GM23338 (cell line): ENCODE results near the gene PPP1R3G. TPM values are rescaled to one million over a fixed set of nuclear protein-coding genes. Genes with fewer than 3 reads are reported as not detected.

Source experiments
- ATAC-seq: fragments of 200-7000 bp; cut with Tn5 transposase; 3 replicates; pipeline ENCODE4 v1.9.1; 2020
- DNase-seq: peaks from one replicate; pipeline ENCODE4 v3.0.0-alpha.2; 2015; ENCODE audit warnings: low spot score
- H2AFZ ChIP-seq: fragments of 200-600 bp; sonication (generic); 2 replicates; pipeline ENCODE4 v1.8.0; 2016; ENCODE audit warnings: antibody characterized with exemption, mild to moderate bottlenecking, moderate library complexity
- H3F3A ChIP-seq: fragments of 200-600 bp; sonication (generic); replicated peaks from 2 replicates; pipeline ENCODE4 v1.8.0; 2017; ENCODE audit warnings: antibody characterized with exemption, mixed run types, low read depth
- H3K27ac ChIP-seq: fragments of 200-600 bp; sonication (generic); 2 replicates; pipeline ENCODE4 v1.6.1; 2016; ENCODE audit warnings: low read depth
- H3K27me3 ChIP-seq: fragments of 200-600 bp; sonication (generic); 2 replicates; pipeline ENCODE4 v1.8.0; 2016; ENCODE audit warnings: mild to moderate bottlenecking, mixed run types, moderate library complexity; ENCODE audit not compliant: insufficient read depth
- H3K36me3 ChIP-seq: fragments of 200-600 bp; sonication (generic); 2 replicates; pipeline ENCODE4 v1.8.0; 2016; ENCODE audit warnings: mild to moderate bottlenecking; ENCODE audit not compliant: insufficient read depth
- H3K4me1 ChIP-seq: fragments of 200-600 bp; sonication (generic); 2 replicates; pipeline ENCODE4 v1.8.0; 2016; ENCODE audit warnings: mild to moderate bottlenecking, moderate library complexity; ENCODE audit not compliant: insufficient read depth
- H3K4me2 ChIP-seq: fragments of 200-600 bp; sonication (generic); 2 replicates; pipeline ENCODE4 v1.7.1; 2017; ENCODE audit warnings: mixed run types
- H3K4me3 ChIP-seq: fragments of 200-600 bp; sonication (generic); 2 replicates; pipeline ENCODE4 v1.6.1; 2016; ENCODE audit warnings: mixed run types
- H3K79me2 ChIP-seq: fragments of 200-600 bp; sonication (generic); replicated peaks from 2 replicates; pipeline ENCODE4 v1.8.0; 2017; ENCODE audit warnings: mild to moderate bottlenecking; ENCODE audit not compliant: insufficient read depth
- H3K9me2 ChIP-seq: fragments of 200-600 bp; sonication (generic); 2 replicates; pipeline ENCODE4 v1.8.0; 2017; ENCODE audit not compliant: insufficient read depth
- H4K20me1 ChIP-seq: fragments of 200-600 bp; sonication (generic); replicated peaks from 2 replicates; pipeline ENCODE4 v1.8.0; 2017; ENCODE audit warnings: mild to moderate bottlenecking; ENCODE audit not compliant: insufficient read depth
- H3K27ac Mint-ChIP-seq: 2 replicates; pipeline ENCODE4 v1.8.0; 2020; ENCODE audit warnings: inconsistent platforms, mild to moderate bottlenecking, moderate library complexity, mixed read lengths
- H3K27me3 Mint-ChIP-seq: 3 replicates; pipeline ENCODE4 v1.8.0; 2022; ENCODE audit warnings: low read depth, mild to moderate bottlenecking, moderate library complexity, mixed read lengths, inconsistent platforms; ENCODE audit not compliant: insufficient read depth, poor library complexity
- H3K36me3 Mint-ChIP-seq: 3 replicates; pipeline ENCODE4 v1.8.0; 2021; ENCODE audit warnings: low read depth, mild to moderate bottlenecking, inconsistent platforms, moderate library complexity, mixed read lengths
- H3K4me1 Mint-ChIP-seq: 3 replicates; pipeline ENCODE4 v1.8.0; 2020; ENCODE audit warnings: mild to moderate bottlenecking, inconsistent platforms, mixed read lengths
- H3K4me3 Mint-ChIP-seq: 3 replicates; pipeline ENCODE4 v1.8.0; 2021; ENCODE audit warnings: moderate library complexity, mild to moderate bottlenecking, inconsistent platforms, mixed read lengths
- H3K9me3 Mint-ChIP-seq: 3 replicates; pipeline ENCODE4 v1.8.0; 2020; ENCODE audit warnings: moderate library complexity, mild to moderate bottlenecking, inconsistent platforms, mixed read lengths
- CREB1 ChIP-seq: fragments of 250-450 bp; sonication (Bioruptor Pico); IDR thresholded peaks from 2 replicates; pipeline ENCODE4 v1.5.0; 2020; ENCODE audit warnings: low read depth, mild to moderate bottlenecking, moderate library complexity
- EZH2 ChIP-seq: fragments of 200-600 bp; sonication (generic); IDR thresholded peaks from one replicate; pipeline ENCODE4 v1.8.0; 2017; ENCODE audit warnings: antibody characterized with exemption, mild to moderate bottlenecking, low read depth; ENCODE audit not compliant: unreplicated experiment
- EZH2phosphoT487 ChIP-seq: fragments of 200-600 bp; sonication (generic); IDR thresholded peaks from one replicate; pipeline ENCODE4 v1.8.1; 2018; ENCODE audit warnings: antibody characterized with exemption; ENCODE audit not compliant: unreplicated experiment
- JUNB ChIP-seq: IDR thresholded peaks from one replicate; pipeline ENCODE4 v1.6.1; 2016; ENCODE audit warnings: antibody characterized with exemption; ENCODE audit not compliant: unreplicated experiment
- NANOG ChIP-seq: IDR thresholded peaks from 2 replicates; pipeline ENCODE4 v1.6.1; 2016; ENCODE audit warnings: antibody characterized with exemption, borderline replicate concordance
- POLR2AphosphoS5 ChIP-seq: IDR thresholded peaks from 2 replicates; pipeline ENCODE4 v1.6.1; 2016; ENCODE audit warnings: antibody characterized with exemption, low read depth
- STAT1 ChIP-seq: IDR thresholded peaks from one replicate; pipeline ENCODE4 v1.6.1; 2016; ENCODE audit warnings: antibody characterized with exemption; ENCODE audit not compliant: unreplicated experiment
- ZNF114 ChIP-seq: fragments of 250-450 bp; sonication (Bioruptor Pico); IDR thresholded peaks from 2 replicates; pipeline ENCODE4 v1.5.0; 2020; ENCODE audit warnings: mild to moderate bottlenecking, moderate library complexity
- ZNF331 ChIP-seq: fragments of 250-450 bp; sonication (Bioruptor Pico); IDR thresholded peaks from 2 replicates; pipeline ENCODE4 v1.5.0; 2020; ENCODE audit warnings: low read depth, mild to moderate bottlenecking, moderate library complexity
- polyA plus RNA-seq: library from polyadenylated mRNA; unstranded; fragments of >200 nt; fragmentation: Nextera tagmentation; extraction: Ambion mirVana; gene quantifications from 2 replicates; pipeline ENCODE4 v1.2.1, GENCODE V29; 2016
- total RNA-seq: library from RNA; depleted of rRNA; stranded (reverse); fragments of >200 nt; shearing (Covaris generic); gene quantifications from 2 replicates; pipeline ENCODE4 v1.2.3, GENCODE V29; 2014
- TF ChIP-seq, protein P1 (sequence below): fragments of 250-450 bp; sonication (Bioruptor Pico); IDR thresholded peaks from 2 replicates; pipeline ENCODE4 v1.5.0; 2020; ENCODE audit warnings: mild to moderate bottlenecking, moderate library complexity
- TF ChIP-seq, protein P2 (sequence below): IDR thresholded peaks from 2 replicates; pipeline ENCODE4 v1.6.1; 2016; ENCODE audit warnings: antibody characterized with exemption
- TF ChIP-seq, protein P3 (sequence below), 2 experiments: fragments of 200-600 bp in 1 of 2; sonication (generic) in 1 of 2; conservative IDR thresholded peaks; 2 replicates each; pipeline versions ENCODE4 v1.5.1 to v1.6.1; 2016 to 2017; ENCODE audit warnings: antibody characterized with exemption in 2 of 2, low read depth in 2 of 2, mild to moderate bottlenecking in 2 of 2, moderate library complexity in 1 of 2
- TF ChIP-seq, protein P4 (sequence below): IDR thresholded peaks from one replicate; pipeline ENCODE4 v1.6.1; 2018; ENCODE audit warnings: antibody characterized with exemption; ENCODE audit not compliant: unreplicated experiment

PPP1R3G gene
- total and polyA plus RNA-seq, 2 experiments from 2014 or later, result 0.13 to 0.24 TPM

DNA sequence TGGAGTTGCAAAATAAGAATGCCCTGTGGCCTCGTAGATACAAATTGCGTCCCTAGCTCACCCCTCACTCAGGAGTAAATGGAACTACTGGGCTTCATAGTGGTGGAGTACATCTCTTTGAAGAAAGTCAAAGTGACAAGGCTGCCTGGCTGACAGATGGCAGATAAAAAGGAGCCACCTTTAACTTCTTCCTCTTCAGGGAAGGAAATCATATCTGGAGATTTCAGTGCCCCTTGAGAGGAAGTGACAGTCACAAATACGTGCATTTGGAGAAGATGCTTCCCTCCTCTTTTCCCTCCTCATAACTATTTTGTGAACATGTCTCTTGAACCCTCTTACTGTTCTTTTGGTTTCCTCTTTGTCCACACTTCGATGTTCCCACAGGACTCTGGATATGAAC, 43.2 kb downstream of the PPP1R3G start:
- Mint-ChIP-seq H3K9me3 (no peaks in the 10 kb centered on the region), H3K4me1 (peaks cover 53% of the 10 kb centered on the region), H3K4me3 (no peak overlapping the region), H3K27me3 (peaks cover 3% of the 10 kb centered on the region), H3K36me3 (no peaks in the 10 kb centered on the region; the same call in 2 of the 3 replicates), H3K27ac (no peak overlapping the region)
- H4K20me1 ChIP-seq, result no peaks in the 10 kb centered on the region; the same call in 1 of the 2 replicates
- H3F3A ChIP-seq, result peaks cover 3% of the 10 kb centered on the region
- peaks cover 22% of the 10 kb centered on the region for H3K4me1 ChIP-seq
- H3K36me3 ChIP-seq, result no peaks in the 10 kb centered on the region
- DNase-seq (no peak), ATAC-seq (no peak)
- H3K4me3 ChIP-seq, result no peak overlapping the region
- no peak overlapping the region for H3K4me2 ChIP-seq
- TF ChIP-seq NANOG (no peak), STAT1 (no peak), POLR2AphosphoS5 (no peak), EZH2phosphoT487 (no peak), CREB1 (CRISPR knock-in tag) (no peak), EZH2 (no peak), ZNF114 (CRISPR knock-in tag) (no peak), ZNF331 (CRISPR knock-in tag) (no peak), JUNB (no peak)
- TF ChIP-seq, protein P1, sequence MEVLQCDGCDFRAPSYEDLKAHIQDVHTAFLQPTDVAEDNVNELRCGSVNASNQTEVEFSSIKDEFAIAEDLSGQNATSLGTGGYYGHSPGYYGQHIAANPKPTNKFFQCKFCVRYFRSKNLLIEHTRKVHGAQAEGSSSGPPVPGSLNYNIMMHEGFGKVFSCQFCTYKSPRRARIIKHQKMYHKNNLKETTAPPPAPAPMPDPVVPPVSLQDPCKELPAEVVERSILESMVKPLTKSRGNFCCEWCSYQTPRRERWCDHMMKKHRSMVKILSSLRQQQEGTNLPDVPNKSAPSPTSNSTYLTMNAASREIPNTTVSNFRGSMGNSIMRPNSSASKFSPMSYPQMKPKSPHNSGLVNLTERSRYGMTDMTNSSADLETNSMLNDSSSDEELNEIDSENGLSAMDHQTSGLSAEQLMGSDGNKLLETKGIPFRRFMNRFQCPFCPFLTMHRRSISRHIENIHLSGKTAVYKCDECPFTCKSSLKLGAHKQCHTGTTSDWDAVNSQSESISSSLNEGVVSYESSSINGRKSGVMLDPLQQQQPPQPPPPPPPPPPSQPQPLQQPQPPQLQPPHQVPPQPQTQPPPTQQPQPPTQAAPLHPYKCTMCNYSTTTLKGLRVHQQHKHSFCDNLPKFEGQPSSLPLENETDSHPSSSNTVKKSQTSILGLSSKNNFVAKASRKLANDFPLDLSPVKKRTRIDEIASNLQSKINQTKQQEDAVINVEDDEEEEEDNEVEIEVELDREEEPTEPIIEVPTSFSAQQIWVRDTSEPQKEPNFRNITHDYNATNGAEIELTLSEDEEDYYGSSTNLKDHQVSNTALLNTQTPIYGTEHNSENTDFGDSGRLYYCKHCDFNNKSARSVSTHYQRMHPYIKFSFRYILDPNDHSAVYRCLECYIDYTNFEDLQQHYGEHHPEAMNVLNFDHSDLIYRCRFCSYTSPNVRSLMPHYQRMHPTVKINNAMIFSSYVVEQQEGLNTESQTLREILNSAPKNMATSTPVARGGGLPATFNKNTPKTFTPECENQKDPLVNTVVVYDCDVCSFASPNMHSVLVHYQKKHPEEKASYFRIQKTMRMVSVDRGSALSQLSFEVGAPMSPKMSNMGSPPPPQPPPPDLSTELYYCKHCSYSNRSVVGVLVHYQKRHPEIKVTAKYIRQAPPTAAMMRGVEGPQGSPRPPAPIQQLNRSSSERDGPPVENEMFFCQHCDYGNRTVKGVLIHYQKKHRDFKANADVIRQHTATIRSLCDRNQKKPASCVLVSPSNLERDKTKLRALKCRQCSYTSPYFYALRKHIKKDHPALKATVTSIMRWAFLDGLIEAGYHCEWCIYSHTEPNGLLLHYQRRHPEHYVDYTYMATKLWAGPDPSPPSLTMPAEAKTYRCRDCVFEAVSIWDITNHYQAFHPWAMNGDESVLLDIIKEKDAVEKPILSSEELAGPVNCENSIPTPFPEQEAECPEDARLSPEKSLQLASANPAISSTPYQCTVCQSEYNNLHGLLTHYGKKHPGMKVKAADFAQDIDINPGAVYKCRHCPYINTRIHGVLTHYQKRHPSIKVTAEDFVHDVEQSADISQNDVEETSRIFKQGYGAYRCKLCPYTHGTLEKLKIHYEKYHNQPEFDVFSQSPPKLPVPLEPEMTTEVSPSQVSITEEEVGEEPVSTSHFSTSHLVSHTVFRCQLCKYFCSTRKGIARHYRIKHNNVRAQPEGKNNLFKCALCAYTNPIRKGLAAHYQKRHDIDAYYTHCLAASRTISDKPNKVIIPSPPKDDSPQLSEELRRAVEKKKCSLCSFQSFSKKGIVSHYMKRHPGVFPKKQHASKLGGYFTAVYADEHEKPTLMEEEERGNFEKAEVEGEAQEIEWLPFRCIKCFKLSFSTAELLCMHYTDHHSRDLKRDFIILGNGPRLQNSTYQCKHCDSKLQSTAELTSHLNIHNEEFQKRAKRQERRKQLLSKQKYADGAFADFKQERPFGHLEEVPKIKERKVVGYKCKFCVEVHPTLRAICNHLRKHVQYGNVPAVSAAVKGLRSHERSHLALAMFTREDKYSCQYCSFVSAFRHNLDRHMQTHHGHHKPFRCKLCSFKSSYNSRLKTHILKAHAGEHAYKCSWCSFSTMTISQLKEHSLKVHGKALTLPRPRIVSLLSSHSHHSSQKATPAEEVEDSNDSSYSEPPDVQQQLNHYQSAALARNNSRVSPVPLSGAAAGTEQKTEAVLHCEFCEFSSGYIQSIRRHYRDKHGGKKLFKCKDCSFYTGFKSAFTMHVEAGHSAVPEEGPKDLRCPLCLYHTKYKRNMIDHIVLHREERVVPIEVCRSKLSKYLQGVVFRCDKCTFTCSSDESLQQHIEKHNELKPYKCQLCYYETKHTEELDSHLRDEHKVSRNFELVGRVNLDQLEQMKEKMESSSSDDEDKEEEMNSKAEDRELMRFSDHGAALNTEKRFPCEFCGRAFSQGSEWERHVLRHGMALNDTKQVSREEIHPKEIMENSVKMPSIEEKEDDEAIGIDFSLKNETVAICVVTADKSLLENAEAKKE (CRISPR knock-in tag), result no peak
- TF ChIP-seq, protein P2, sequence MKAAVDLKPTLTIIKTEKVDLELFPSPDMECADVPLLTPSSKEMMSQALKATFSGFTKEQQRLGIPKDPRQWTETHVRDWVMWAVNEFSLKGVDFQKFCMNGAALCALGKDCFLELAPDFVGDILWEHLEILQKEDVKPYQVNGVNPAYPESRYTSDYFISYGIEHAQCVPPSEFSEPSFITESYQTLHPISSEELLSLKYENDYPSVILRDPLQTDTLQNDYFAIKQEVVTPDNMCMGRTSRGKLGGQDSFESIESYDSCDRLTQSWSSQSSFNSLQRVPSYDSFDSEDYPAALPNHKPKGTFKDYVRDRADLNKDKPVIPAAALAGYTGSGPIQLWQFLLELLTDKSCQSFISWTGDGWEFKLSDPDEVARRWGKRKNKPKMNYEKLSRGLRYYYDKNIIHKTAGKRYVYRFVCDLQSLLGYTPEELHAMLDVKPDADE, result no peak
- TF ChIP-seq, protein P3, sequence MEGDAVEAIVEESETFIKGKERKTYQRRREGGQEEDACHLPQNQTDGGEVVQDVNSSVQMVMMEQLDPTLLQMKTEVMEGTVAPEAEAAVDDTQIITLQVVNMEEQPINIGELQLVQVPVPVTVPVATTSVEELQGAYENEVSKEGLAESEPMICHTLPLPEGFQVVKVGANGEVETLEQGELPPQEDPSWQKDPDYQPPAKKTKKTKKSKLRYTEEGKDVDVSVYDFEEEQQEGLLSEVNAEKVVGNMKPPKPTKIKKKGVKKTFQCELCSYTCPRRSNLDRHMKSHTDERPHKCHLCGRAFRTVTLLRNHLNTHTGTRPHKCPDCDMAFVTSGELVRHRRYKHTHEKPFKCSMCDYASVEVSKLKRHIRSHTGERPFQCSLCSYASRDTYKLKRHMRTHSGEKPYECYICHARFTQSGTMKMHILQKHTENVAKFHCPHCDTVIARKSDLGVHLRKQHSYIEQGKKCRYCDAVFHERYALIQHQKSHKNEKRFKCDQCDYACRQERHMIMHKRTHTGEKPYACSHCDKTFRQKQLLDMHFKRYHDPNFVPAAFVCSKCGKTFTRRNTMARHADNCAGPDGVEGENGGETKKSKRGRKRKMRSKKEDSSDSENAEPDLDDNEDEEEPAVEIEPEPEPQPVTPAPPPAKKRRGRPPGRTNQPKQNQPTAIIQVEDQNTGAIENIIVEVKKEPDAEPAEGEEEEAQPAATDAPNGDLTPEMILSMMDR (conservative IDR thresholded peaks at IDR 0.05; ENCODE audit: low read depth in 2 of 2), result no peak
- TF ChIP-seq, protein P4, sequence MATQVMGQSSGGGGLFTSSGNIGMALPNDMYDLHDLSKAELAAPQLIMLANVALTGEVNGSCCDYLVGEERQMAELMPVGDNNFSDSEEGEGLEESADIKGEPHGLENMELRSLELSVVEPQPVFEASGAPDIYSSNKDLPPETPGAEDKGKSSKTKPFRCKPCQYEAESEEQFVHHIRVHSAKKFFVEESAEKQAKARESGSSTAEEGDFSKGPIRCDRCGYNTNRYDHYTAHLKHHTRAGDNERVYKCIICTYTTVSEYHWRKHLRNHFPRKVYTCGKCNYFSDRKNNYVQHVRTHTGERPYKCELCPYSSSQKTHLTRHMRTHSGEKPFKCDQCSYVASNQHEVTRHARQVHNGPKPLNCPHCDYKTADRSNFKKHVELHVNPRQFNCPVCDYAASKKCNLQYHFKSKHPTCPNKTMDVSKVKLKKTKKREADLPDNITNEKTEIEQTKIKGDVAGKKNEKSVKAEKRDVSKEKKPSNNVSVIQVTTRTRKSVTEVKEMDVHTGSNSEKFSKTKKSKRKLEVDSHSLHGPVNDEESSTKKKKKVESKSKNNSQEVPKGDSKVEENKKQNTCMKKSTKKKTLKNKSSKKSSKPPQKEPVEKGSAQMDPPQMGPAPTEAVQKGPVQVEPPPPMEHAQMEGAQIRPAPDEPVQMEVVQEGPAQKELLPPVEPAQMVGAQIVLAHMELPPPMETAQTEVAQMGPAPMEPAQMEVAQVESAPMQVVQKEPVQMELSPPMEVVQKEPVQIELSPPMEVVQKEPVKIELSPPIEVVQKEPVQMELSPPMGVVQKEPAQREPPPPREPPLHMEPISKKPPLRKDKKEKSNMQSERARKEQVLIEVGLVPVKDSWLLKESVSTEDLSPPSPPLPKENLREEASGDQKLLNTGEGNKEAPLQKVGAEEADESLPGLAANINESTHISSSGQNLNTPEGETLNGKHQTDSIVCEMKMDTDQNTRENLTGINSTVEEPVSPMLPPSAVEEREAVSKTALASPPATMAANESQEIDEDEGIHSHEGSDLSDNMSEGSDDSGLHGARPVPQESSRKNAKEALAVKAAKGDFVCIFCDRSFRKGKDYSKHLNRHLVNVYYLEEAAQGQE, result no peak
- H3K27ac ChIP-seq, result no peak overlapping the region
- H2AFZ ChIP-seq, result no peak overlapping the region
- no peaks in the 10 kb centered on the region for H3K79me2 ChIP-seq
- H3K9me2 ChIP-seq, result no peaks in the 10 kb centered on the region
- H3K27me3 ChIP-seq, result no peaks in the 10 kb centered on the region
